Esophagus muscularis mucosa (tissue), 4 donors: Measurements from ENCODE around the gene GNL2.

ENCODE experiments used
- CTCF ChIP-seq, 3 experiments: fragments of 200-600 bp in 2 of 3; fragments of 450-650 bp in 1 of 3; sonication (generic) in 2 of 3; IDR thresholded peaks; one replicate each; pipeline ENCODE4 v1.5.1; 2017 to 2019; ENCODE audit warnings: antibody characterized with exemption in 3 of 3, mild to moderate bottlenecking in 2 of 3, moderate library complexity in 1 of 3
- EP300 ChIP-seq: sonication (generic); formaldehyde crosslinking; IDR thresholded peaks from one replicate; pipeline ENCODE4 v1.6.1; 2017; ENCODE audit warnings: antibody characterized with exemption
- POLR2A ChIP-seq: fragments of 450-650 bp; IDR thresholded peaks from one replicate; pipeline ENCODE4 v1.6.1; 2017; ENCODE audit warnings: antibody characterized with exemption, moderate library complexity, mild to moderate bottlenecking, low read depth

GRCh38 chr1:37570528-37571334 lies 25.0 kb downstream of the GNL2 start:
- TF ChIP-seq EP300 (no peak), CTCF (IDR thresholded peaks at IDR 0.05) (no peak), POLR2A (no peak)
